ENCODE data around the gene DAZAP1.

The DAZAP1 gene

DNA sequence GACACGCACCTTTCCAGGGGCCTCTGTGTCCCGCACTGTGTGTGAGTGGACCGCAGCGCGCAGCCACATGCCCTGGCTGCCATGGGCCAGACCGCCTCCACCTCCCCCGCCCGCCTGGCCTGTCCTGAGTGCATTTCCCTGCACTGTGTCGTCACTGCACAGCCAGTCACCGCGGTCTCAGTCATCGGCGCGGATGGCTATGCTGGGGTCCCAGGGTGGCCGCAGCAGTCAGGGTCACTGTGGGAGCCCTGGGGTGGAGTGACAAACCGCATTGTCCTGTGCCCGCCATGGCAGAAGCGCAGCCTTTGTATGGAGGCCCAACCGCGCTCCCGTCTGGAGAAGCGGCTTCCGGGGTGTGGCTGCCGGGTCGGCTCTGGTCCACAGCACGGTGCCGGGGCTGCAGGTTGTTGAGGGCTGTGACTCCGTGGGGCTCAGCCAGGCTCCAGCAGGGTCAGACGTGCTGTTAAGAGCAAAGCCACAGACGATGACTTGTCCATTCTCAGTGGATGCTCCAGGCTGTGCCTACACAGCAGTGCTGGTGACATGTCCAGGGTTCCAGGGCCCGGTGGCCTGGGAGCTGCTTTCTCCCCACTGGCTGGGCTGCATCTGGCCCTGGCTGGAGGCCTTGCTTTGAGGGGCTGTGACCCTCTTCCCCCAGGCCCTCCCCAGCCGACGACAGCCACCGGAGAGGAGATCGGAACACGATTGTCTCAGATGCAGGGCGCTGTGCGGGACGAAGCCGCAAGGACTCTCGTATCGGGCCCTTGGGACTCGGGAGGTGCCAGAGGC is 30.0 kb upstream of the DAZAP1 start:
- no peak for DNase-seq

DNA sequence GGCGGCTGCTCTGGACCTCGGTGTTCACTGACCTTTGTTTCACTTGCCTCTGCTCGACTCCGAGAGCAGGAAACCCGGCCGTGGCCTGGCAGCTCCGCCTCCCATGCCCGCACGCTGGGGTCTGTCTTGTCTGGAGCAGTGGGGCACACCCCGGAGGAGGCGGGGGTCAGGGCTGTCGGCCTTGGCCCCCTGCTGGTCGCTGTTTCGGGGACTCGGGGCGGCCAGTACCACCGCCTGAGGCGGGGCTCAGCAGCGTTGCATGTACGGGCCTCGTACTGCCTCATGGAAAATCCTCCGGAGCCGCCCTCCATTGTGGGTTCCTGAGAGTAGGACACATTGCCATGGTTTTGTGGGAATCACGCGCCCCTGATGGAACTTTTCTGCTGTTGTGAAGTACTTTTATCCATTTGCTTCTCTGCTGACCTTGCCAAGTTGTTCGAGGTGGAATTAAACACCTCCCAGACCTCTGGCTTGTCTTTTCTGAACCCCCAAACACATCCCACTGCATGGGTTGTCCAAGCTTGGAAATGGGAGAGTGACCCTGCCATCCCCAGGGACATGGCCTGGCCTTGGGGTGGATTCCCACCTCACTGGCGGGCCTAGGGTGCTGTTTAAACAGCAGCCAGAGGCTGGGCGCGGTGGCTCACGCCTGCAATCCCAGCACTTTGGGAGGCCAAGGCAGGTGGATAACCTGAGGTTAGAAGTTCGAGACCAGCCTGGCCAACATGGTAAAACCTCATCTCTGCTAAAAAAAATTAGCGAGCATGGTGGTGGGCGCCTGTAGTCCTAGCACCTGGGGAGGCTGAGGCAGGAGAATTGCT is 29.2 kb upstream of the DAZAP1 start:
- no peak for DNase-seq

DNA sequence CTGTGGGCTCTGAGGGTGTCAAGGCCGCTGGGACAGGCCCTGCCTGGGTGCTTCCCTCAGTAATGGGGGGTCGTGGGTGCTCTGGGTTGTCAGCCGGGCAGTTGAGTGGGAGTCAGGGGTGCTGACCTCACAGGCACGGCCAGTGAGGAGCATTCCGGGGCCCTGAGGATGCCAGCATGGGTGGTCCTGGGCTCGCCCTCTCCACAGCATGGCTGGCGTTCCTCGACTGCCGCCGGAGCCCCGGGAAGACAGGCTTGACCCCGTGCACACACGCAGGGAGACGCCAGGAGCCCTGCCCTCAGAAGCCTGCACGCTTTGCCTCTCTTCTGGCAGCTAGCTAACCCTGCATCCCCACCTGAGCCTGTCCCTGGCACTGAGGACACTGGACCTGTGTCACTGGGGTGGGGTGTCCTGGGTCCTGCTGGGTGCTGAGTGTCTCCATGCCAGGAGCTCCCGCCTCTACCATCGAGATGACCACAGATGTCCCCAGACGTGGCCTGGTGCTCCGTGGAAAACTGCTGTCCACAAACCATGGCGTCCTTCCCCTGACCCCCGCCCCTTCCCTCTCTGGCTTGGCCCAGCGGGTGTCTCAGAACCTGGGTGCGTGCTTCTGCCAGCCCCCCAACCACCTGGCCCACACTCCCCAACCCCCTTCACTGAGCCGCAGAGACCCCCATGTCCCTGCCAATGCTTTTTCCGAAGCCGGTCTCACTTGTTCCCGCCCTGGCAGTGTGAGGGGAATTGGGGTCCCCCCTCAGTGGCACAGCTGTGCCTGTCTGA is 28.1 kb upstream of the DAZAP1 start:
- no peak for DNase-seq

DNA sequence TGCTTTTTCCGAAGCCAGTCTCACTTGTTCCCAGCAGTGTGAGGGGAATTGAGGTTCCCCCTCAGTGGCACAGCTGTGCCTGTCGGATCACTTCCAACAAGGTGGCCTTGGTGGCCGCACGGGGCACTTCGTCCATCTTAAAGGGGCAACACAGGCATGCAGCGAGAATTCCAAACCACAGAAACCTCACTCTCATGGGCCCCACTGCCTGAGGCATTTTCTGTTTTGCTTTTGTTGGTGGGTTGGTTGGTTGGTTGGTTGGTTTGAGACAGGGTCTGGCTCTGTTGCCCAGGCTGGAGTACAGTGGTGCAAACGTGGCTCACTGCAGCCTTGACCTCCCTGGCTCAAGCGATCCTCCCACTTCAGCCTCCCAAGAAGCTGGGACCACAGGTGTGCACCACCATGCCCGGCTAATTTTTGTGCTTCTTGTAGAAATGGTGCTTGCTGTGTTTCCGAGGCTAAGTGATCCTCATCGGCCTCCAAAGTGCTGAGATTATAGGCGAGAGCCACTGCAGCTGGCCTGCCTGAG is 27.4 kb upstream of the DAZAP1 start:
- DNase-seq = no peak

DNA sequence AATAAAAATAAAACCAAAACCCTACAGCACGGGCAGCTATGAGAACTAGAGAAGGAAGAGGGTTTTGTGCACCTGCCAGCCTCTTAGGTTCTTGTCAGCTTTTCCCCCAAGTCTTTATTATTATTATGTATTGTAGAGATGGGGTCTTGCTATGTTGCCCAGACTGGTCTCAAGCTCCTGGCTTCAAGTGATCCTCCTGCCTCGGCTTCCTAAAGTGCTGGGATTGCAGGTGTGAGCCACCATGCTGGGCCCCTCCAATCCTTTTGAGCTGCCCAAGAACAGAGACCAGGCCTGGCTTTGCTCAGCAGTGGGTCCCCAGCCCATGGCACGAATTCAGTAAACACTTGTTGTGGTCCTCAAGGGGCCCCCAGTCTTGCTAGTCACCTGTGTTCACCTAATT is 25.1 kb upstream of the DAZAP1 start:
- no peak for DNase-seq

DNA sequence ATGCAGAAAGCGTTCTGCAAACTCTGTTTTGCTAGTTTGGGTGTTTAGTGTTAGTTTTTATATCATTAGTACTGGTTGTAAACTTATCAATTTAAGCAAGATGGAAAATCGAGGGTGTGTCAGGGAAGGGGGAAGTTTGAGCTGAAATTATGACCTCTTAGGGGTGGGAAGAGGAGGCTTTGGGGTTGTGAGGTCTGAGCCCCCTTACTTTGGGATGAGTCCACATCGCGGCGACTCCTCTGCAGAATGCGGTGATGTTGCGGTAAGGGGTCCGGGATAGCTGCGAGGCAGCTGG is 24.4 kb upstream of the DAZAP1 start:
- no peak for DNase-seq

DNA sequence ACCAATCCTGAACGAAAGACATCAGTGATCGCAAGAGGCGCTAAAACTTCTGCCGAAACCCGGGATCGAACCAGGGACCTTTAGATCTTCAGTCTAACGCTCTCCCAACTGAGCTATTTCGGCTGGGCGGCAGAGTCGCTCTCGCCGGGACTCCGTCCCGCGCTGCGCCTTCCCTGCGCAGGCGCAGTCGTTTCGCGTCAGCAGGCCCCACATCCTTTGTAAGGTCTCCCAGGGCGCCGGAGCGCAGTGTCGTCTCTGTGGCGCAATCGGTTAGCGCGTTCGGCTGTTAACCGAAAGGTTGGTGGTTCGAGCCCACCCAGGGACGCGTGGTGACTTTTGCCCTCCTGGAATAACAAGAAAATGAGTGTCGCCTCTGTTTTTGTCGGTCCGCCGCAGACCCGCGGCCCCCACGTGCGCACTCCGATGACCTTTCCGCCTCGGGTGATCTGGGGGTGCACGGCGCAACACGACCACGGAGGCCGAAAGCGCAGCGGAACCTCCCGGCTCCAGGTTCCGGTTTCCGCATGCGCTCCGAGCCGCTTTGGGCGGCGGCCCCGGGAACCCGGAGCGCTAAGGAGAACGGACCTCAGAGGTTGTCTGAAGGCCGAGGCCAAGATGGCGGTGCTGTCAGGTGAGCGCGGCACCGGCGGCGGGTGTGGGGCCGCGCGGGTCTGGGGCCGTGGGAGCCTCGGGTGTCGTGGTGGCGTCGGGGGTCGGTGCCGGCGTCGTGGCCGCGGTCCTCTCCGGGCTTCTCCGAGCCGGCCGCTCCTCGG is 23.9 kb upstream of the DAZAP1 start, which contains the start of gene NDUFS7:
TSS of gene NDUFS7 (plus strand) at position 596 of the 773 bp plus-strand sequence. CDS start at position 616, 20 bp downstream.
- DNase-seq = peak; percentile 97 to 98

DNA sequence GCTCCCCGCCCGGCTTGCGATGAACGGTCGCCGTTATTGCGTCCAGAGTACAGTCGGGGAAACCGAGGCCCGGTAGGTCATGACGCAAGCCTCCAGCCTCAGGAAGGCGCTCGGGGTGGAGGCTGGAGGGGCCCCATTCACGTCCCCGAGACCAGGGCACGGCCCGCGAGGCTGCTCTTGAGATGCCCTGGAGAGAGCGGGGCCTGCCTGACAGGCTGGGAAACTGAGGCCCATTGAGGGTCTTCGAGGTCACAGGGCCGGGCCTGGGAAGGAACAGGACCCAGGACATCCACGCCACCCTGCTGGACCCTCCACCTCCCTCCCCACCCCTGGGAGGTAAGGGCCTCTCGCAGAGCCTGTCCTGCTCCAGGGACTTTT is 23.3 kb upstream of the DAZAP1 start:
- DNase-seq = no peak

DNA sequence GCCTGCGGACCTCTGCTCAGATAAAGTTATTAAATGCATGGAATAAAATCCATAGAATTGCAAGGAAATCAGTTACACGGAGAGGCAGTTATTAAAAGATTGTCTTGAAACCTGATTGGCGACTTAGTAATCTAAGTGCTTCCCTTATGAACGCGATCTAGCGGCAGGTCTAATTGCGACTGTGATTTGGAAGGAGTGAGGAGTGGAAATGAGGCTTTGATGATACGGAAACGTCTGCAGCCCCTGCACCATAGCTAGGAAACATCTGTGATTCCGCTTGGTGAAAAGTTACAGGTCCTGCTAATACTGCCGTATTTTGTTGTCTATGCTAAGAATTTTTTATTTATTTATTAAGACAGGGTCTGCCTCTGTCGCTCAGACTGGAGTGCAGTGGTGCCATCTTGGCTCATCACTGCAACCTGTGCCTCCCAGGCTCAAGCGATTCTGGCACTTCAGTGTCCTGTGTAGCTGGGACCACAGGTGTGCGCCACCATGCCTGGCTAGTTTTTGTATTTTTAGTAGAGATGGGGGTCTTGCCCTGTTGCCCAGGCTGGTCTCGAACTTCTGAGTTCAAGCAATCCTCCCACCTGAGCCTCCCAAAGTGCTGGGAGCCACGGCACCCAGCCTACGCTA is 22.8 kb upstream of the DAZAP1 start:
- DNase-seq = no peak

DNA sequence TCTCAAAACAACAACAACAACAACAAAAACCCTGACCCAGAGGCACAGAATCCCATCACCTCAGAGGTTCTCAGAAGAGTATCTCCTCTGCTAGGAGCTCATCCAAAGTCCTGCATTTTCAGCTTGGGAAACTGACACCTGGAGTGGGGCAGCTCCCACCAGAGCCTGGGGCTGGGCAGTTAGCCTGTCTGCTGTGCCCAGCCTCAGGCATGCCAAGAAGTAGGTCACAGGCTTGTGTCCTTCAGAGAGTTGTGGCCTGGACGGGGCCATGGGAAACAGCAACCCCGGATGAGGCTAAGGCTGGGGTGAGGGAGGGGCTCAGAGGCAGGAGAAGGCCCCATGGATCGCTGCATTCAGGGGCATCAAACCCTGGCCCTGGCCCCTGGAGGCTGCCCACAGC is 21.6 kb upstream of the DAZAP1 start:
- no peak for DNase-seq

DNA sequence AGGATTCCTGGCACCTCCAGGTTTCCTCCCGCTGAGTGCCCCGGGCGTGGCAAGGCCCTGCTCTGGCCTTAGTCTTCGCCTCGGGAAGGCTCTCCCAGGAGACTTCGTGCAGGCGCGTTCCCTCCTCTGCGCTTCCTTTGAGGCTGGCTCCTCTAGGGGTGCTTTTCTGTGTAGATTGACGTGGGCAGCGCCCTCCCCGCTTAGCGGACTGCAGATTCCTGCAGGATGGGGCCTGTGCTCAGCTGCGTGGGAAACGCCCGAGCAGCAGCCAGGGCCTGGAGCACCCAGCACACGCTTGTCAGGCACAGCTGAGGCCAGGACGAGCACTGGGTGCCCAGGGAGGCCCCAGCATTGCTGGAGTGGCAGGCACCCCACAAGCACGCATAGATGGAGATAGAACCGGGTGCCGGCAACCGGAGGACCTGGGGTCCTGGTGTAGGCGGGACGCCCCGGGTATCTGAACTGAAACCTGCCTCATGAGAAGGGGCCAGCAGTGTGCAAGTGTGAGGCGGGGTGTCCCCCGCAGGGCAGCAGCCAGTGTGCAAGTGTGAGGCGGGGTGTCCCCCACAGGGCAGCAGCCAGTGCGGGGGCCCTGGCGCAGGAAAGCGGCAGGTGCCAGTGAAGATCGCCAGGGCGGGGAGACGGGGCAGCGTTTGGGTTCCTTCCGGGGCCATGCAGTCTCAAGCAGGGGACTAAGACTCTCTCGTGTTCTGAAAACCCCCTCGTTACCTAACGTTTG is 20.3 kb upstream of the DAZAP1 start:
- no peak for DNase-seq

DNA sequence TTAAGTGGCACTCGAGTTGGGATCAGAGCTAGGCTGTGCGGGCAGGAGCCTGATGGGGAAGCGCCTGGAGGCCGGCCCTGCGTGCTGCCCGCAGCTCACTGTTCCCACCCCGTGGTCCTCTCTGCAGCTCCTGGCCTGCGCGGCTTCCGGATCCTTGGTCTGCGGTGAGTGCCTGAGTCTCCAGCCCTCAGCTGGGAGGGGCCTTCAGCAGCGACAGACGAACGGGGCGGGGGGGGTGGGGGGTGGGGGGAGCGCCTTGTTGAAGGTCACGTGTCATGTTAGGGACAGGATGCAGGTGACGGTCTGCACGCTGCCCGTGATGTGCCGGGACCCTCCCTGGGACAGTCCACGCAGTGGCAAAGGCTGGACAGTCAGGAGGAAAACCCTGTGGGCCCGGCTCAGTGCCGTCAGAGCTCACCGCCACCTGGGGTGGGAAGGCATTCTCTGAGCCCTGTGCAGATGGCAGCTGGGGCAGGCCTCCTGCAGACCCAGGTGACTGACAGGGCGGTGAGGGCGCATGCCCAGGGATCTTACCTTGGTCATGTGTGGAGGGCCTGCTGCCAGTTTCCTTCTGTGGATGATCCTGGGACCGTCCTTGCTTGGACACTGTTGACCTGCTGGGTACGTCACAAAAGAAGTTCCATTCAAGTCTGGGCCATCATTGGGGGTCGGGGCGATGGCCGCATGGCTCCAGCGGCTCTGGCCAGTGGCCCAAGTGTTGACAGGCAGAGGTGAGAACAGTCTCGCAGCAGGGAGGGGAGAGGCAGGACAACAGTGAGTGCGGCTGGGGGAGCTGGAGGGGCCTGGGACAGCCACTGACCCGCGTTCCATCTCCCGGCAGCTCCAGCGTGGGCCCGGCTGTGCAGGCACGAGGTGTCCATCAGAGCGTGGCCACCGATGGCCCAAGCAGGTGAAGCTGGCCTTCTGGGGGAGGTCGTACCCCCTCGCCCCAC is 19.4 kb upstream of the DAZAP1 start:
- DNase-seq = no peak

DNA sequence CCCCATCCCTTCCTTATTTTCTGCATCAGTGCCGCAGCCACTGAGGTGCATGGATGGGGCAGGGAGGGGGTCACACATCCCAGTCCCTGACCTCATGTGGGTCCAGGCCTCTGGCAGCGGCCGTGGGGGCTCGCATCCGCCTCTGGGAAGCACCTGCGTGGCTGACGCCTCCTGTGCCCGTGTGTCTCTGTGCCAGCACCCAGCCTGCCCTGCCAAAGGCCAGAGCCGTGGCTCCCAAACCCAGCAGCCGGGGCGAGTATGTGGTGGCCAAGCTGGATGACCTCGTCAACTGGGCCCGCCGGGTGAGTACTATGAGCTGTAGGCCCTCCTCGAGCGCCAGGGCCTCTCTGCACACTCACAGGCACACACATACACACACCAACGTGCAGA is 18.8 kb upstream of the DAZAP1 start:
- DNase-seq = no peak

DNA sequence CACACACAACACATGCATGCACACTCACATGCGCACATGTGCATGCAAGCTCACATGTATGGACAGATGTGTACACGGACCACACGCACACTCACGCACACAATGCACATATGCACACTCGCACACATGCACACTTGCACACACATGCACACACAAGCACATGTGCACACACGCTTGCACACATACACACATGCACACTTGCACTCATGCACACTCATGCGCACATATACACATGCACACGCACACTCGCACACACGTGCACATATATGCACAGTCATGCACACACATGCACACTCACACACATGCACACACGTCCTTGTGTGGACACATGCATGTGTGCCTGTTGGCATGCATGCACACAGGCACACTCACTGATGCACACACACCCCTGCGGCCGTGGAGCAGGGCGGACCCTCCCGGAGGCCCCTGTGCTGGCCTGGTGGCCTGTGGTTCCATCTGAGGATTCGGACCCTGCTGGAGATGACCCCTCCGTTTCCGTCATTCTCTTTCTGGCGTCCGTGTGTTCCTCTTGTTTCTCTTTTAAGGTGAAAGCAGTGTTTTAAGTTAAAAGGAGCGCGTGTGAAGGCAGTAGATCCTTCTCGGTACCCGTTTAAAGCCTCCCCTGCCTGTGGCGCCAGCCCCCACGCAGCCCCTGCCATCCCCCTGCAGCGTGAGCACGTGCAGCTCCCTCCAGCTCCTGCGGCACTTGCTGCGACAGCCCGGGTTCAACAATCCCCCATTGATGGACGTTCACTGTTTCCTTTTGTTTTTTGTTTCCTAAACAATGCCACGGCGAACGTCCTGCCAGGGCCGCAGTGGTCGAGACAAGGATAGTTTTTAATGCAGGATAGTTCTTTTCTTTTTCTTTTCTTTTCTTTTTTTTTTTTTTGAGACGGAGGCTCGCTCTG is 18.1 kb upstream of the DAZAP1 start:
- DNase-seq = no peak

DNA sequence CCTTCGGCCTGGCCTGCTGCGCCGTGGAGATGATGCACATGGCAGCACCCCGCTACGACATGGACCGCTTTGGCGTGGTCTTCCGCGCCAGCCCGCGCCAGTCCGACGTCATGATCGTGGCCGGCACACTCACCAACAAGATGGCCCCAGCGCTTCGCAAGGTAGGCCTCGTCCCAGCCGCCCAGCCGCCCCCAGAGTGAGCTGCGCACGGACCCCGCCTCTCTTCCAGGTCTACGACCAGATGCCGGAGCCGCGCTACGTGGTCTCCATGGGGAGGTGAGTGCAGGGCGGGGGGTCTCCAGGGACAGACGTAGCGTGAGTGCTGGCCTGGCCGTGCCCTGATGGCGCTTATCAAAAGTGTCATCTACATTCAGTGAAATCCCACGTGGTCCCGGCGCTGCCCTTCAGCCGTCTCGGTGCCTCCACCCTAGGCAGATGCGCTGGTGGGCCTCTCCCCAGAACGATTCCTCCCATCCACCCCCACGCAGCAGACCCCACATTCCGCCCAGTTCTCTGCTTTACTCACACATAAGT is 16.4 kb upstream of the DAZAP1 start:
- DNase-seq = no peak

DNA sequence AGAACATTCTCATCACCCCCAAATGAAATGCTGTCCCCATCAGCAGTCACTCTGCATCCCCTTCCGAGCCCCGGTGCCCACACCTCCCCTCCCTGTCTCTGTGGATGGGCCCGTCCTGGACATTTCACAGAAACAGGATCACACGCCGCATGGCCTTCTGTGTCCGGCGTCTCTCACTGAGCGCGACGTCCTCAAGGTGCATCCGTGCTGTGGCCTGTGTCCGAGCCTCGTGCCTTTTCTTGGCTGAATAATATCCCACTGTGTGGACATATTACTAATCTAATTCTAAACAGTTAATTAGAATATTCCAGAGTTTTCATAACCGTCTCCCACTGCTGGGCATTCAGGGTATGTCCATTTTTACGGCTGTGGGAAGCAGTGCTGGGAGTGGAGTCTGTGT is 15.0 kb upstream of the DAZAP1 start:
- no peak for DNase-seq

DNA sequence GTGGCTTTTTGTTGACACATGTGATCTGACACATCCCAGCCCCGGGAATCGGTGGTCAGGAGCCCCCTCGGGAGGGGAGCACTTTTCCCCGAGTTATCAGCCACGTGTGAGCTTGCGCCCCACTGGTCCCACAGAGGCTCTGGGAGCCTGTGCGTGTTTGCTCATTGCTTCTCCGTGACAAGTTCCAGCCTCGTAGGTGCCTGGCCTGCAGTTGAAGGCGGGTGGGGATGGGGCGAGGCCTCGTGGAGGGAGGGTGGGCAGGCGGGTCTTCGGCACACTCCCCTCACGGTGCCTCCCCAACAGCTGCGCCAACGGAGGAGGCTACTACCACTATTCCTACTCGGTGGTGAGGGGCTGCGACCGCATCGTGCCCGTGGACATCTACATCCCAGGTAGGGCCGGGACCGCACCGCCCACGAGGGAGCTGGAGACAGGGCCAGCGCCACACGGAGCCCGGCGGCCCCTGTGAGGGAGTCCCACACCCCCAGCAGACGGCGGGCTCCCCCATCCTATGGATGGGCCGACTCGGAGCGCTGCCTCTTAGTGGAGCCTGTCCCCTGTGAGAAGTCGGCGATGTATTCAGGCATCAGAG is 14.4 kb upstream of the DAZAP1 start:
- DNase-seq = no peak

DNA sequence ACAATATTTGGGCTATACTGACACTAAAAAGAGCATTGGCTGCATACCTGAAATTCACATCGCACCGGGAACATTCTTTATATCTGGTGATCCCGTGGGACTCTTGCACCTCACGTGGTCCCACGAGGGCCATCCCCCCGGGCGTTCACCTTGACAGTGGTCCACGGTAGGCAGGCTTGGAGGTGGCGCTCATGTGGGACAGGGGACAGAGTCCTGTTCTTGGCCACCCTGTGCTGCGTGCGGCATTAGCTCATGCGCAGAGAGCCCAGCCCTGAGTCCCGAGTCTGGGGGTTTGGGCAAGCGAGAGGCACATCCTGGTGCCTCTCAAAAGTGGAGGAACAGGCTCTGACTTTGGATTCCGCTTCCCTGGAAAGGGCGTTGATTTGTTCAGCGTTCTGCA is 13.5 kb upstream of the DAZAP1 start:
- DNase-seq = no peak

Measured in activated T-cell treated with anti-CD3 and anti-CD28 coated beads, Interleukin-2, amount 50 U/mL, for 48 hours (primary cell).